ENCODE data around the gene HMGN4. TPM values are rescaled to one million over a fixed set of nuclear protein-coding genes. Genes with fewer than 3 reads are reported as not detected.

Gene HMGN4
- total and polyA plus RNA-seq, 2 donors (not counting 3 experiments of a cell fraction or from before 2014, with no cell fraction given) = 13.1 to 36.9 TPM

GRCh38 chr6:26576407-26576843 is 38.3 kb downstream of the HMGN4 start:
- Histone ChIP-seq H3K36me3 (ENCODE audit: control insufficient read depth in 2 of 2, extremely low read depth in 1 of 2, insufficient read depth in 2 of 2, low read length in 2 of 2) (no peaks in the 10 kb centered on the region), H3K9me3 (replicated peaks; ENCODE audit: control insufficient read depth, insufficient read depth, low read length) (no peaks in the 10 kb centered on the region), H3K4me1 (ENCODE audit: control insufficient read depth, extremely low read depth, insufficient read depth, low read length) (peaks cover 10% of the 10 kb centered on the region), H2AFZ (ENCODE audit: low read depth, low read length) (no peak overlapping the region), H3K9ac (replicated peaks; ENCODE audit: extremely low read depth, insufficient read depth, low read length) (no peak overlapping the region), H3K27me3 (ENCODE audit: control insufficient read depth in 2 of 2, insufficient read depth in 2 of 2, low read length in 2 of 2) (peaks cover 6 to 9% of the 10 kb centered on the region in 2 experiments), H3K4me3 (replicated peaks in 1 of 3; ENCODE audit: insufficient read depth in 1 of 3, low read depth in 1 of 3, low read length in 3 of 3) (peak overlapping the region in 1 of 3 experiments; percentile 57), H4K20me1 (replicated peaks; ENCODE audit: control insufficient read depth, extremely low read depth, insufficient read depth, low read length) (no peaks in the 10 kb centered on the region), H3K79me2 (ENCODE audit: control insufficient read depth, insufficient read depth, low read length) (no peaks in the 10 kb centered on the region), H3K4me2 (ENCODE audit: insufficient read depth, low read length) (peak overlapping the region; percentile 79), H3K27ac (ENCODE audit: insufficient read depth, low read depth, low read length) (no peak overlapping the region), H3K9me1 (replicated peaks; ENCODE audit: control insufficient read depth, extremely low read depth, insufficient read depth, low read length) (no peaks in the 10 kb centered on the region)
- intact Hi-C loops (cut with micrococcal nuclease) = loop anchor here (10.0 kb wide), 1 partner anchor 898 kb away; the partner anchor contains the start of gene ZNF184
- TF ChIP-seq POLR2A (IDR thresholded peaks at IDR 0.05; ENCODE audit: low read depth, low read length) (no peak), GATA2 (IDR thresholded peaks at IDR 0.05; ENCODE audit: insufficient read depth, insufficient read length, low read depth, low read length) (no peak), CTCF (IDR thresholded peaks at IDR 0.05; ENCODE audit: extremely low read depth in 1 of 2, insufficient read depth in 1 of 2, low read depth in 1 of 2, low read length in 2 of 2) (no peak), FOS (IDR thresholded peaks at IDR 0.05; ENCODE audit: borderline replicate concordance, insufficient read depth, low read length) (no peak), EZH2 (IDR thresholded peaks at IDR 0.05; ENCODE audit: borderline replicate concordance, low read depth, low read length, severe bottlenecking) (no peak), POLR2AphosphoS5 (IDR thresholded peaks at IDR 0.05; ENCODE audit: insufficient read depth, low read depth, low read length) (no peak), MYC (IDR thresholded peaks at IDR 0.05; ENCODE audit: low read depth, low read length) (no peak), MAX (IDR thresholded peaks at IDR 0.05; ENCODE audit: insufficient read depth, insufficient read length) (no peak)
- no TSS peak for BruUV-seq (replicated peaks)
- ChIA-PET CTCF (interaction anchor here (0.9 to 14.8 kb wide), 6 partner anchors 13 to 503 kb away, joined by 3 to 359 read pairs (median 4); partner anchors contain the start of gene ABT1), POLR2A (no interaction called here)
- DNase-seq (ENCODE audit: low read depth, low spot score) = peak; percentile 8
- dilution Hi-C loops (cut with MboI; ENCODE audit: extremely low pct_ligation_motif_present, low sequenced_read_pairs) = no loop called here
- no peak for FAIRE-seq
